Measurements from ENCODE around the gene DYNC1LI1.

DYNC1LI1 gene

DNA sequence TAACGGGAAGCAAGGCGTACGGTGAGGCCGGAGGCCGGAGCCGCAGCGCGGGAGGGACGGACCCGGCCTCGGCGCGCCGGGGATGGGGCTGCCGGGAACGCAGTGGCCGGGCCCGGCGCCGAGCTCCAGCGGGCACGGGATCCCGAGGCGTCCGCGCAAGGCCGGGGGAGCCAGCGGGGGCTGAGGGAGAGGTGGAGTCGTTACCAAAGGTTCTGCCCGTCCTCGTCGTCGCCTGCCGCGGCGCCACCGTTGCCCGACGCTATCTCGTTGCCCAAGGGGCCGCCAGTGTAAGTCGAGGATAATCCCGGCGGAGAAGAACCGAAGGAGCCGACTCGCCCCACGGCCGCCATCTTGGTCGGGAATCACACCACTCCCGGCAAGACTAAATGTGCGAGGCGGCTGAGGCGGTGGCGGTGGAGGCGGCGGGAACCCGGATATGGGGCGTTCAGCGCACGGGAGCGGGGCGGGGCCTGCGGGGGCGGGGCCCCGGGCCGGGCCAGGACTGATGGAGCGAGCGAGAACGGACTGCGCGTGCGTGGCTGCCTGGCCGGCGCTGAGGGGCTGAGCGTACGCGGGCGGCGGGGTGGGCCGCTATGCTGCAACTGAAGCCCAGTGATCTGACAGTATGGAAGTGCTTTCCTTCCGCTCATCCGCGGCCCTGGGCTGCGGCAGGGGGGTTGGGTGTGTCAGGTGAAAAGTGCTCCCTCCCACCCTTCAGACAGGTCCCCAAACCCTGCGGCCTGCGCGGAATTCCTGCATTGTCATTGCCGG is at the start of gene DYNC1LI1:
DYNC1LI1 (minus strand) TSS at position 438 of the 771 bp plus-strand sequence; CDS start at position 350, 88 bp downstream.
- FAIRE-seq: peak; percentile 90
- peak; percentile 90 for DNase-seq (ENCODE audit: extremely low spot score, insufficient read length, low read depth)

DNA sequence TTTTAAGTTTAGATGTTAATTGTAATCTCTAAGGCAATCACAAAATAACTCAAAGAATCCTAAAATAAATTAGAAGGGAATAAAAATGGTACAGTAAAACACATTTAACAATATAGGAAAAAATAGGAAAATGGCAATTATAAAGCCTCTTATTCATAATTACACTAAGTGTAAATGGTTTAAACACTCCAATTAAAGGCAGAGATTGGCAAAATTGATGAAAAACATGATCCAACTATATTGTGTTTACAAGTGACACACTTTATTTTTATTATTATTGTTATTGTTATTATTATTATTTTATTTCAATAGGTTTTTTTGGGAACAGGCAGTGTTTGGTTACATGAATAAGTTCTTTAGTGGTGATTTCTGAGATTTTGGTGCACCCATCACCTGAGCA is 48.7 kb upstream of the DYNC1LI1 start:
- DNase-seq (ENCODE audit: extremely low spot score, insufficient read length, low read depth) (no peak), FAIRE-seq (no peak)

DNA sequence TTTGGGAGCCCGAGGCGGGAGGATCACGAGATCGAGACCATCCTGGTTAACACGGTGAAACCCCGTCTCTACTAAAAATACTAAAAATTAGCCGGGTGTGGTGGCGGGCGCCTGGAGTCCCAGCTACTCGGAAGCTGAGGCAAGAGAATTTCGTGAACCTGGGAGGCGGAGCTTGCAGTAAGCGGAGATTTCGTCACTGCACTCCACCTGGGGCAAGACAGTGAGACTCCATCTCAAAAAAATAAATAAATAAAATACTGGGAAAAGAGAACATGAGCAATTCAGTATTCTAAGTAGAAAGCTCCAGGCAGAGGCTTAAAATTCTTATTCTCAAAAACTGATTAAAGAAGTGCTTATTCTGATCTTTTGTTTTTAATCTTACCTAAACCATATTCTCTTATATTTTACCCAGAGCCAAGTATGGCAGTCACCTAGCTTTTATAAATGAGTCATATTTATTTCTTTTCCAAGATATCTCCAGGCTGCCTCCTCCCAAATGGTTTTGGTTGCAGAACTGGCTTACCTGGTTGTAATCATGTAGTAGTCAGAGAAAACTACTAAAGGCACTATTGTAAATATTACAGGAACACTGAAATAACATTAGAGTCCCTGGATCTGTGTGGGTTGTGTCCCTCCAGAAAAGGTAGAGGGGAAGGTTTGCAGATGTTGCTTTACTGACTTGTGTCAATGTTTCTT is 45.8 kb upstream of the DYNC1LI1 start:
- FAIRE-seq: no peak
- DNase-seq (ENCODE audit: extremely low spot score, insufficient read length, low read depth): no peak

DNA sequence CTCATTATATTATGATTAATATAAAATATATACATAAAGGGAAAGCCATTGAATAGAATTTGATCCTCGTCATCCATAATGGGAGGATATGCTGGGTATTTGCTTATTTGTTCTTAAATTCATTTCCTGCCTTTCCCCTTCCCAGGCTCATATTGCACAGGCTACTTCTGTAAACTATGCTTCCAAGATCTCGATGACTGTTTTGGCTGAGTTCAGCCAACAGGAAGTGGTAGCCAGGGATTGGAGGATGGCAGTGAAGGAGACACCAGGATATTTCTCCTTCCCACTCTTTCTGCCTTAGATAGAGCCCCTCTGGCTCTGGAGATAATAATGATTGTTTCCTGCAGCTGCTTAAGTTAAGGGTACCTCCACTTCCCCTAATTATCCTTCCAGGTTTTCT is 44.3 kb upstream of the DYNC1LI1 start:
- FAIRE-seq (no peak), DNase-seq (ENCODE audit: extremely low spot score, insufficient read length, low read depth) (no peak)

DNA sequence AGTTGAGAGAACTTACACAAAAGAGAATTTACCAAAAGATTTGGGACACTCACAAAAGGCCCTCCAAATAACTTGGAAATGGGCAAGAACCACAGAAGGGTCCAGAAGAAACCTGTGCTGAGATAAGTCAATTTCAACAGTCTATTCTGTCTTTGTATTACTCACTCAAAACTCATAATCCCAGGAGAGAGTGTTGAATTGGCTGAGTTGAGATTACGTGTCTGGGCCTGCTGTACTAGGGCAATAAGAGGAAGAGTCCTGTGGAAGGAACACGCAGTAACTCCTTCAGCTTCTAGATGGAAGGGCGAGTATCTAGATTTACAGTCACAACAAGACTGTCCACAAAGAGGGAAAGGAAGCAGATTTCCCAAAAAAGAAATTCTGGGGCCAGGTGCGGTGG is 42.5 kb upstream of the DYNC1LI1 start:
- no peak for FAIRE-seq
- DNase-seq (ENCODE audit: extremely low spot score, insufficient read length, low read depth): no peak

- DNase-seq (ENCODE audit: extremely low spot score, insufficient read length, low read depth) (no peak), FAIRE-seq (no peak)
Measured at GRCh38 chr3:32612547-32612946, 41.9 kb upstream of the DYNC1LI1 start.

DNA sequence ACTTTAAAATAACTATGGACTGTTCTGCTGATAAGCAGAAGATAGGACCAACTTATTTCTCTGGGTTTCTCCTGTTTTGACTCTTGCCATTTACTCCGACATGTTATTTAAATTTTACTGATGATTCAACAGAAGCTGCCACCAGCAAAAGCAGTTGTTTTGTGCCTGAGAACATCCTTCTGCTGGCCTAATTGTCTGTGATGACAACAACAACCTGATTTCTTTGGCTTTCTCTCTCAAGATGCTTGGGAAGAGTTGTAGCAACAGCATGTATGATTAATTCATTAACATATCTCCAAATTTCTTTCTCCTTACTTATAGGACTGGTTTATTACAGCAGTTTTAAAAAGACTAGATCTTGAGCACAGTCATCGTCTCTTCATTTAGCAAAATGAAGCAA is 36.9 kb upstream of the DYNC1LI1 start:
- DNase-seq (ENCODE audit: extremely low spot score, insufficient read length, low read depth): no peak
- no peak for FAIRE-seq

GRCh38 chr3:32606960-32607359 is 36.3 kb upstream of the DYNC1LI1 start:
- DNase-seq (ENCODE audit: extremely low spot score, insufficient read length, low read depth) (no peak), FAIRE-seq (no peak)

DNA sequence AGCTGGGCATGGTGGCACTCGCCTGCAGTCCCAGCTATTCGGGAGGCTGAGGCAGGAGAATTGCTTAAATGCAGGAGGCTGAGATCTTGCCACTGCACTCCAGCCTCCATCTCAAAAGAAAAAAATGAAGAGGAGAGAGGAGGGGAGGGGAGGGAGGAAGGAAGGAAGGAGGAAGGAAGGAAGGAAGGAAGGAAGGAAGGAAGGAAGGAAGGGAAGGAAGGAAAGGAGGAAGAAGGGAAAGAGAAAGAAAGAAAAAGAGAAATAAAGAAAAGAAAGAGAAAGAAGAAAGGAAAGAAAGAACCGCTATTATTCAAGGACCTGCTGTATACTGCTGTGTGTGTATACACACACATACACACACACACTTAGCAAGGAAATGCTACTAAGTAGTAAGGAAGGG is 35.6 kb upstream of the DYNC1LI1 start:
- FAIRE-seq (no peak), DNase-seq (ENCODE audit: extremely low spot score, insufficient read length, low read depth) (no peak)

GRCh38 chr3:32603064-32603463 is 32.4 kb upstream of the DYNC1LI1 start:
- DNase-seq (ENCODE audit: extremely low spot score, insufficient read length, low read depth) (no peak), FAIRE-seq (no peak)

DNA sequence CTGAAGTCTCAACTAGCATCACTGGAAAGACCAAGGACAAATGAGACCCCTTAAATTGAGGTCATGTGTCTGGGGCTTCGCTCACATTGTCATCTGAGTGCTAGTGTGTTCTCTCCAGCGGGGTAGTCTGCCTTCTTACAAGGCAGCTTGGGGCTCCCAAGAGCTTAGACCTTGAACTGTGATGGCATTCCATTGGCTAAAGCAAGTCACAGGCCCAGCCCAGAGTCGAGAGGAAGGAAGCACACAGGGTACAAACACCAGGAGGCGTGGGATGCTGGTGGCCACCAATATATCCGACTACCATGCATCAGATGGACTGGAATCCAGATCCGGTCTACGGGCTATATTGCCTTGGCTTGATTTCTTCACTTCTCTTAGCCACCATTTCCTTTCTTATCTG is 31.5 kb upstream of the DYNC1LI1 start:
- no peak for DNase-seq (ENCODE audit: extremely low spot score, insufficient read length, low read depth)
- no peak for FAIRE-seq

GRCh38 chr3:32601722-32602121 is 31.1 kb upstream of the DYNC1LI1 start:
- no peak for FAIRE-seq
- no peak for DNase-seq (ENCODE audit: extremely low spot score, insufficient read length, low read depth)

- no peak for FAIRE-seq
- no peak for DNase-seq (ENCODE audit: extremely low spot score, insufficient read length, low read depth)
Measured at GRCh38 chr3:32597656-32598055, 27.0 kb upstream of the DYNC1LI1 start.

- DNase-seq (ENCODE audit: extremely low spot score, insufficient read length, low read depth) (no peak), FAIRE-seq (no peak)
Measured at GRCh38 chr3:32596909-32597369, 26.3 kb upstream of the DYNC1LI1 start.

DNA sequence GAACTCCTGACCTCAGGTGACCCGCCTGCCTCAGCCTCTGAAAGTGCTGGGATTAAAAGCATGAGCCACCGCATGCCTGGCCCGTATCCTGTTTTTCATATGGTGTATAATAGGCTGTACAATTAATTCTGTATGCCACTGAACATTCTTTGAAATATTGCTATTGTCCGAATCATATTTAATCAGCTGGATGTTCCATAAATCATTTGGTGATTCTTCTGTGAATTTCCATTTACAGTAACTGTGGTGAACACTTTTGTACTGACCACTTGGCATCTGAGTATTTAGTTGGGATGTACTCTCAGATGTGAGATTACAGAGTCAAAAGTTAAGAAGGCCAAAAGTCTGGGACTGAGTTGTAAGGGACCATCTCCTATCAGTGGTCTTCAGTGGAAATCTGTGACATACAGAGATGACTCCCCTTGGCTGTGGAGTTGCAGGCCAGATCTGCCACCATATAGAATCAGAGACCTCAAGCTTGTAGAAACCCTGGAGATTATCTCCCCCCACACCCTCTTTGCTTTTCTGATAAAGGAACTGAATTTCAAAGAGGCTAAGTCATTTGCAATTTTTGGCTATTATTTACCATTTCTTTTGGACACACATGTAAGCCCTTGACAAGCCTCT is 25.7 kb upstream of the DYNC1LI1 start:
- FAIRE-seq (no peak), DNase-seq (ENCODE audit: extremely low spot score, insufficient read length, low read depth) (no peak)

DNA sequence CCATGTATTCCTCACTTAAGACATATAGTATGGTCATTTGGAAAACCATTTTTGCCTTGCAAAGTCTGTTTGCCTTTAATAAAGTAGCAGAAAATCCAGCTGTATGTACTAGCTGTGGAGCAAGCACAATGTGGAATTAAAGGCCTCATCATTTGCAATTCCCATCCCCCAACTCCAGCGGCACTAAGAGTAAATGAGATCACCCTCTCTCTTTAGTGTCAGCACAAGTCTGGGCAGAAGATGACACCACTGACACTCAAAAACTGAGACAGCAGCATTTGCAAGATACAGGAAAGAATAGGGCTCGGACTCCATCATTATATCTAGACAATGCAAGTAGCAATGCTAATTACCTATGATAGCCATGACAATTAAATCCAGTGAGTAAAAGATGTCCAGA is 24.7 kb upstream of the DYNC1LI1 start:
- FAIRE-seq (no peak), DNase-seq (ENCODE audit: extremely low spot score, insufficient read length, low read depth) (no peak)

DNA sequence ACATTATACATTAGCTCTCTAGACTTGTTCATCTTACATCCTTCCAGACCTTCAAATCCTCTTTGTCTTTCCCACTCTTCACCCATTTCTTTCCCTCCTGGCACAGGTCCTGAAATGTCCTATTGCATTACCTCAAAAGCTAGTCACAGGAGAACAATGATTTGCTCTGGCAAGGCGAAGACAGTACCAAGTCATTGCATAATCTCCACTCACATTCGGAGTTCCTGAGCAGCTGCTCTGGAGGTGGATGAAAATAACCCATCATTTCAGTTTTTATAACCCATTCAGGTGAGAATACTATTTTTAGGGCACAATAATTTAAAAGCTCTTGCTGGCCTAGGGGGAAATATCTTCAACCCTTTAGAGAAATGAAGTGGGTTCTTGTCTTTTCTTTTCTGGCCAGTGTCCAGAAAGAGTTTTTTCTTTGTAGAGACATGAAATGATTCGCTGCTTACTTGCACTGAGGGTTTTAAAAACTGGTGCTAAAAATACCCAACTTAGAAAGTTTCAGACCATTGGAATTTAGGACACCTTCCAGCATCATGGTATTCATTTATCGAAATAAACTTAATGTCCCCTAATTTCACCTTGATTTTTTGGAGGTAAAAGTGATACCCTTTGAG is 23.4 kb upstream of the DYNC1LI1 start:
- DNase-seq (ENCODE audit: extremely low spot score, insufficient read length, low read depth) (no peak), FAIRE-seq (no peak)

DNA sequence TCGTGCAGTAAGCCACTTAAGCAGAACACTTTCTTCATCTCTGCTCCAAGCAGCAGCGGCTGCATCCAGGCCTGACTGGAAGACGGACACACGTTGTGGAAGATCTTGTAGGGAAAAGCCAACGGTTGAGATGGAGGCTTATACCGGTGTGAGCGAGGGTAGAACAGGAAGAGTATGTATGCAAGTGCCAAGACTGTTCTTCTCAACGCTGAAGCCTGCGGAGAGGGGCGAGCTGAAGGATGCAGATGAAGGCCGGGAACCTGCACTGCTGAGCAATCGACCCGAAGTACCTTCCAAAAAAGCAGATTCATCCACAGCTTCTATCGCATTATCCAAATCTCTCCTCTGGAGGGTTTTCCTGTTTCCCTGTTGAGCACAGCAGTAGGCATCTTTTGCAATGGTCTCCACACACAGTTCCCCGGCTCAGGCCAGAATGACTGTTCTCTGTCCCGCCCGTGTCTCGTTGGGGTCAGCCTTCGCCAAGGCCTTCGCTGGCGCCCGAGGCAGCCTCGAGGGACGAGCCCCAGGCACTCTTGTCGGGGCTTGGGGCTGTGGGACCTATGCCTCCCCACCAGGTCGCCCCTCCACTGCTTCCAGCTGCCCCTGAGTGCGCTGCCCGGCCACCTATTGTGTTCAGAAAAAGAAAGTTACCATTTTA is 22.2 kb upstream of the DYNC1LI1 start:
- no peak for FAIRE-seq

DNA sequence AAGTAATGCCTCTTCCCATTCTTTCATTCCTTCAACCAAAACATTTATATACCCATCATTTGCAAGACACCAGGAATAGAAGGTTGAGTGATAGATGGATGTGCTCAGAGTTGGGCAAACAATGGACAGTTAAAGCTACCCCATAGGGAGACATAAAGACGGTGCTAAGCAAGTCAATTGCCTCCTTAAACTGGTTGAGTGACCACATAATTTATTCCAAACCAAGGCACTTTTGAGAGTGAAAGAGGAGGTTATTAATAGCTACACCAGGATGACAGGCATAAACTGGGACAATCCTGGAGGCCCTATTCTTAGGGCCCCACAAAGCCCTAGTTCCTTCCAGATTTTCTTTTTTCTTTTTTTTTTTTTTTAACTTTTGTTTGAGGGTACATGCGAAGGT is 21.4 kb upstream of the DYNC1LI1 start:
- FAIRE-seq (no peak), DNase-seq (ENCODE audit: extremely low spot score, insufficient read length, low read depth) (no peak)

More for the DNA sequence above, 22.2 kb upstream of the DYNC1LI1 start:
- no peak for DNase-seq (ENCODE audit: extremely low spot score, insufficient read length, low read depth)

GRCh38 chr3:32591186-32591585 is 20.5 kb upstream of the DYNC1LI1 start:
- DNase-seq (ENCODE audit: extremely low spot score, insufficient read length, low read depth) (no peak), FAIRE-seq (no peak)
